Ishikawa (cell line): ENCODE data around the gene CAND1.

Experiments
- CEBPB ChIP-seq: IDR thresholded peaks from 2 replicates; pipeline ENCODE4 v1.6.1; 2012
- CREB1 ChIP-seq: IDR thresholded peaks from 2 replicates; pipeline ENCODE4 v1.6.1; 2012; ENCODE audit warnings: low read depth
- EGR1 ChIP-seq: IDR thresholded peaks from 2 replicates; pipeline ENCODE4 v1.6.1; 2012
- EP300 ChIP-seq: IDR thresholded peaks from 2 replicates; pipeline ENCODE4 v1.6.1; 2012; ENCODE audit warnings: borderline replicate concordance
- FOXM1 ChIP-seq: IDR thresholded peaks from 2 replicates; pipeline ENCODE4 v1.6.1; 2012; ENCODE audit warnings: low read depth, borderline replicate concordance
- NFIC ChIP-seq: IDR thresholded peaks from 2 replicates; pipeline ENCODE4 v1.6.1; 2012
- RAD21 ChIP-seq: IDR thresholded peaks from 2 replicates; pipeline ENCODE4 v1.6.1; 2012; ENCODE audit warnings: low read depth
- TAF1 ChIP-seq: IDR thresholded peaks from 2 replicates; pipeline ENCODE4 v1.6.1; 2012; ENCODE audit warnings: low read depth, mild to moderate bottlenecking
- TCF12 ChIP-seq: IDR thresholded peaks from 2 replicates; pipeline ENCODE4 v1.6.1; 2012; ENCODE audit warnings: low read depth
- TEAD4 ChIP-seq: IDR thresholded peaks from 2 replicates; pipeline ENCODE4 v1.6.1; 2012
- YY1 ChIP-seq: IDR thresholded peaks from 2 replicates; pipeline ENCODE4 v1.6.1; 2012; ENCODE audit warnings: low read depth
- ZBTB7A ChIP-seq: IDR thresholded peaks from 2 replicates; pipeline ENCODE4 v1.6.1; 2012; ENCODE audit warnings: low read depth
- TF ChIP-seq, protein P1 (sequence below): IDR thresholded peaks from 2 replicates; pipeline ENCODE4 v1.6.1; 2012
- TF ChIP-seq, protein P2 (sequence below): IDR thresholded peaks from 2 replicates; pipeline ENCODE4 v1.6.1; 2012; ENCODE audit warnings: low read depth, mild to moderate bottlenecking
- TF ChIP-seq, protein P3 (sequence below): IDR thresholded peaks from 2 replicates; pipeline ENCODE4 v1.6.1; 2012

The CAND1 gene

DNA sequence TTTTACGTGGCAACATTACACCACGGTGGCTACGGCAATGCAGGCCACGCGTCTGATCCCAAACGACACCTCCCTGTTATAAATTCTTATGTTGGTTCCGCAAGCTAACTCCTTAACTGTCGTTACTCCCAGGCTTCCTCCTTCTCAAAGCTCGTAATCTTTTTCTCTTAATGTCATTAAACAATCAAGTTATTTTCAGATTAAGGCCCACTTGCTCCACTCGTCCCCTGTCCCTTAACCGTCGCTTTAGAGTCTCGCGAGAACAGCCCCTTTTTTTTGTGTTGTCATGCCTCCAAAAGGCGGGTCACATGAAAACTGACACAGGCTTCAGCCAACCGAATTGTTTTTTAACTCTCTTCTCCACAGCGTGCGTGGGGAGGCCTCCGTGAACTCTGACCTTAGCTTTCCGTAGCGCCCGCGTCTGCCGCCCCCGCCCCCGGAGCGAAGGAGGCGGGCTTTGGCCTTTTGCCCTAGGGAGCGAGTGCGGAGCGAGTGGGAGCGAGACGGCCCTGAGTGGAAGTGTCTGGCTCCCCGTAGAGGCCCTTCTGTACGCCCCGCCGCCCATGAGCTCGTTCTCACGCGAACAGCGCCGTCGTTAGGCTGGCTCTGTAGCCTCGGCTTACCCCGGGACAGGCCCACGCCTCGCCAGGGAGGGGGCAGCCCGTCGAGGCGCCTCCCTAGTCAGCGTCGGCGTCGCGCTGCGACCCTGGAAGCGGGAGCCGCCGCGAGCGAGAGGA is at the start of gene CAND1:
TSS of gene CAND1 (plus strand) at position 463 of the 737 bp plus-strand sequence. CDS start 360 bp downstream, outside the sequence.
- TF ChIP-seq, protein P1, sequence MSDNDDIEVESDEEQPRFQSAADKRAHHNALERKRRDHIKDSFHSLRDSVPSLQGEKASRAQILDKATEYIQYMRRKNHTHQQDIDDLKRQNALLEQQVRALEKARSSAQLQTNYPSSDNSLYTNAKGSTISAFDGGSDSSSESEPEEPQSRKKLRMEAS: peak; percentile 97
- TF ChIP-seq CEBPB (peak; percentile 16; the same call in 1 of the 2 replicates), TAF1 (peak; percentile 83), TEAD4 (no peak; the same call in none of the 2 replicates), EP300 (peak; percentile 76), TCF12 (peak; percentile 54), YY1 (peak; percentile 46; the same call in 1 of the 2 replicates), CREB1 (peak; percentile 68), FOXM1 (peak; percentile 65), EGR1 (peak; percentile 98), RAD21 (peak; percentile 27; the same call in 1 of the 2 replicates), ZBTB7A (no peak; the same call in 1 of the 2 replicates), NFIC (peak; percentile 96)
- TF ChIP-seq, protein P2, sequence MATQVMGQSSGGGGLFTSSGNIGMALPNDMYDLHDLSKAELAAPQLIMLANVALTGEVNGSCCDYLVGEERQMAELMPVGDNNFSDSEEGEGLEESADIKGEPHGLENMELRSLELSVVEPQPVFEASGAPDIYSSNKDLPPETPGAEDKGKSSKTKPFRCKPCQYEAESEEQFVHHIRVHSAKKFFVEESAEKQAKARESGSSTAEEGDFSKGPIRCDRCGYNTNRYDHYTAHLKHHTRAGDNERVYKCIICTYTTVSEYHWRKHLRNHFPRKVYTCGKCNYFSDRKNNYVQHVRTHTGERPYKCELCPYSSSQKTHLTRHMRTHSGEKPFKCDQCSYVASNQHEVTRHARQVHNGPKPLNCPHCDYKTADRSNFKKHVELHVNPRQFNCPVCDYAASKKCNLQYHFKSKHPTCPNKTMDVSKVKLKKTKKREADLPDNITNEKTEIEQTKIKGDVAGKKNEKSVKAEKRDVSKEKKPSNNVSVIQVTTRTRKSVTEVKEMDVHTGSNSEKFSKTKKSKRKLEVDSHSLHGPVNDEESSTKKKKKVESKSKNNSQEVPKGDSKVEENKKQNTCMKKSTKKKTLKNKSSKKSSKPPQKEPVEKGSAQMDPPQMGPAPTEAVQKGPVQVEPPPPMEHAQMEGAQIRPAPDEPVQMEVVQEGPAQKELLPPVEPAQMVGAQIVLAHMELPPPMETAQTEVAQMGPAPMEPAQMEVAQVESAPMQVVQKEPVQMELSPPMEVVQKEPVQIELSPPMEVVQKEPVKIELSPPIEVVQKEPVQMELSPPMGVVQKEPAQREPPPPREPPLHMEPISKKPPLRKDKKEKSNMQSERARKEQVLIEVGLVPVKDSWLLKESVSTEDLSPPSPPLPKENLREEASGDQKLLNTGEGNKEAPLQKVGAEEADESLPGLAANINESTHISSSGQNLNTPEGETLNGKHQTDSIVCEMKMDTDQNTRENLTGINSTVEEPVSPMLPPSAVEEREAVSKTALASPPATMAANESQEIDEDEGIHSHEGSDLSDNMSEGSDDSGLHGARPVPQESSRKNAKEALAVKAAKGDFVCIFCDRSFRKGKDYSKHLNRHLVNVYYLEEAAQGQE: no peak
- TF ChIP-seq, protein P3, sequence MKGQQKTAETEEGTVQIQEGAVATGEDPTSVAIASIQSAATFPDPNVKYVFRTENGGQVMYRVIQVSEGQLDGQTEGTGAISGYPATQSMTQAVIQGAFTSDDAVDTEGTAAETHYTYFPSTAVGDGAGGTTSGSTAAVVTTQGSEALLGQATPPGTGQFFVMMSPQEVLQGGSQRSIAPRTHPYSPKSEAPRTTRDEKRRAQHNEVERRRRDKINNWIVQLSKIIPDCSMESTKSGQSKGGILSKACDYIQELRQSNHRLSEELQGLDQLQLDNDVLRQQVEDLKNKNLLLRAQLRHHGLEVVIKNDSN: peak; percentile 53

DNA sequence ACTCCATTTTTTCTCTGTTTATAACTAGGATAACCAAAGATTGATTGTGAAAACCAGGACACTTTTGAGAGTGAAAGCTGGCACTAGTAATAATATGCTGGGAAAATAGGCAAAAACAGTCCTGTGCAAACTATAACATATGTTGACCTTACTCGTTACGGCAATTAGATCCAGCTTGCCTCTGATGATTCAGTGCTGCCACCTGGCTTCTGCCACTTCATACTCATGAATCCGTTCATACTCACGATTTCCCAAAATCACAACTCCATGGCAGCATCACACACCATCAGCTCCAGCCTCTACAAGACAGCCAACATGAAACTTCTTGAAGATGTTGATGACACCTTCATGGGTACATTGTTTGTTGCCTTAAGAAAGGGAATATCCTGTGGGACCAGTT is 49.1 kb upstream of the CAND1 start:
- peak; percentile 45 for TF ChIP-seq RAD21
- no peak for TF ChIP-seq TAF1

DNA sequence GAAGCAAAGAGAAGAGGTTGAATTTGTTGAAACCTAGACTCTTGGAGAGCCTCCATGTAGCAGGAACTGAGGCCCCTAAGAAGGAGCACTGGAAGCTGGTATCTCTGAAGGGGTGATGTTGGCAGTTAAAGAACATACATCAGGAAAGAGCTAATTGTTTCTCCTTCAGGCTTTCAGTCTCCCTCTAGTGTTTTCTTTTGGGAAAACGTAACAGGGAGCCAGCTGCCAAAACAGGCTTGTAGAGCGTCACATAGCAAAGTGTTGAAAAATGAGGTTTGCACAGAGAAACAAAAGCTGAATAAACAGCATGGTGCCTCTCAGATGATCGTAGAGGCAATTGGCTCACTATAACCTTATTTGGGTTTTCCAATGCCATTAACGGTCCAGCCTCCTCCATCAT is 46.9 kb upstream of the CAND1 start:
- TF ChIP-seq EGR1 (no peak), YY1 (no peak), NFIC (no peak), RAD21 (peak; percentile 36; the same call in 1 of the 2 replicates), TAF1 (no peak)

DNA sequence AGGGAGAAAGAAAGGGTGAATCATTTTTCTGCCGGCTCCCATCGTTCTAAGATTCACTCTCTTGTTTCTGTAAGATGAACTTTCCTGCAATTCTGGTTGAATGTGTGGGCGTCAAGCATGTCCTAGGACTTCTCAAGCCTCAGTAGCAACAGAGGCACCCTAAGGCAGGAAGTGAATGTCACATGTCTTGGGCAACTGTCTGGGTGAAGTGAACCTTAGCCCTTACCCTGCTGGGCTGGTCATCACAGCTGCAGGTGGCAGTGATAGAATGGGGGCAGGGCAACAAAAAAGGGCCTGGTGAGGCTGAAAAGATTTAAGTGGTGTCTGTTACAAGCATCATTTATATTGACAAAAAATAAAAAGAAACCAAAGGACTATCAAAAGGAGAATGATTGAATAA is 45.9 kb upstream of the CAND1 start:
- TF ChIP-seq ZBTB7A (no peak), CREB1 (no peak), CEBPB (no peak), TAF1 (no peak), EGR1 (no peak), FOXM1 (no peak), EP300 (no peak), TEAD4 (no peak), TCF12 (no peak), NFIC (no peak), YY1 (no peak), RAD21 (no peak)
- TF ChIP-seq, protein P3: no peak
- TF ChIP-seq, protein P1: no peak
- TF ChIP-seq, protein P2: no peak

DNA sequence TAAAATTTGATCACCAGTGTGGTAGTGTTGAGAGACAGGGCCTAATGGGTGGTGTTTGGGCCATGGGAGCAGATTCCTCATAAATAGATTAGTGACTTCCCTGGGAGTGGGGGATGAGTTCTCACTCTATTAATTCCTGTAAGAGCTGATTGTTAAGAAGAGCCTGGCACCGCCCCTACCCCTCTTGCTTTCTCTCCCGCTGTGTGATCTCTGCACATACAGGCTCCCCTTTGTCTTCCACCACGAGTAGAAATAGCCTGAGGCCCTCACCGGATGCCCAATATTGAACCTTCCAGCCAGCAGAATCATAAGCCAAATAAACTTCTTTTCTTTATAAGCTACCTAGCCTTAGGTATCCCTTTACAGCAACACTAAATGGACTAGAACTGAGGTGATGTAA is 31.9 kb upstream of the CAND1 start:
- no peak for TF ChIP-seq EGR1
- no peak for TF ChIP-seq CEBPB
- TF ChIP-seq TCF12: no peak
- TF ChIP-seq RAD21: no peak
- TF ChIP-seq FOXM1: no peak
- no peak for TF ChIP-seq TEAD4
- TF ChIP-seq CREB1: no peak
- TF ChIP-seq NFIC: no peak
- no peak for TF ChIP-seq ZBTB7A
- TF ChIP-seq YY1: no peak
- TF ChIP-seq TAF1: no peak
- TF ChIP-seq, protein P3: no peak
- TF ChIP-seq, protein P2: no peak
